Measurements from ENCODE around the gene RPS6KA5.

The RPS6KA5 gene

DNA sequence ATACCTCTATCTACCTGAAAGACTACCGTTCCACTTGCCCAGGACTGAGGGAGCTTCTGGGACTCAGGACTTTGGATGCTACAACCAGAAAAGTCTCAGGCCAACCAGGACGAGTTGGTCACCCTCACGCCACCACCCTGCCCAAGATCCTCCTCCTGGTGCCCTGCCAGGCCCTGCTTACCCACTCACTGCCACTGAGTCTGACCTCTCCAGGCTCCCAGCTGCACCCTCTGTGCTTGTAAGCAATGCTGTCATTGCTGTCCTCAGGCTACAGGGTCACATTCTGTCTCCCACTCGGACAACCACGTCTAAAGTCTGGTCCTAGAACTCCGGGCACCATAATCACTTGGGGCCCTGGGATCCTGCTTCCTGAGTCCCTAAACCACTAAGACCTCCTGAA lies 253.4 kb downstream of the RPS6KA5 start:
- DNase-seq (ENCODE audit: low spot score): no peak

DNA sequence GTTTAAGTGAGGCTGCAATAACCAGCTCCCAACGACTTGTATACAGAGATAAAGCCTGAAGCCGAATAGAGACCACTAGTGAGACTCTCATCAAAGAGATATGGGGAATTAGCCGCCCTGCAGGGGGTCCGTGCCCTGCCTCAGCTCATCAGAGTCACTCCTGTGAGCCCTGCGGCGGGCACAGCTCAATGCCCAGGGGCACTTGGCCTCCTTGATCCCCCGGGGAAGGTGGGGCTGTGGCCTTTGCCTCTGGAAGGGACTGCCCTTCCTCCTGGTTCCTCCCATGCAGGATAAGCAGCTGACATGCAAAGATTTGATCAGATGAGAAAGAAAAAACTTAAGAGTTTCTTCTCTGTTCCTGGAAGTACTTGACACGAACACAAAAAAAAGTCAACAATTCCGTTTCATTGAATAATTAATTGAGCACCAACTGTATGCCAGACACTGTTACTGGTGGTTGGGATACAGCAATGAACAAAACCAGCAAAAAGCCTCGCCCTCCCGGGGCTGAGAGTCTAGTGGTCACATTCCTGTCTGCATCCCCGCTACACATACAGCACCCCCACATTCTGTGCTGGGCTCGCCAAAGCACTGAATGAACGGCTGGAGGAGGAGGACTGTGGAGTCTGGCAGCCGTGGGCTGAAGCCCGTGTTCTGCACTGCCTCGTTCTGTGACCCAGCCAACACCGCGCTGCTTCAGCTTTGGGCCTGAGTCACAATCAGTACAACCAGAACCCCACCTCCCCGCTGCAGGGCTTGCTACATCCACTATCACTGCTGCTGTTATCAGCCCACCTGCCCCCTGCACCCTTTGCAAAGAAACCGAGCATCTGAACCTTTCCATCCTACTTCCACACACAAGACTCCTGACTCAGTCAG lies 254.5 kb downstream of the RPS6KA5 start:
- peak; percentile 18 for DNase-seq (ENCODE audit: low spot score)

DNA sequence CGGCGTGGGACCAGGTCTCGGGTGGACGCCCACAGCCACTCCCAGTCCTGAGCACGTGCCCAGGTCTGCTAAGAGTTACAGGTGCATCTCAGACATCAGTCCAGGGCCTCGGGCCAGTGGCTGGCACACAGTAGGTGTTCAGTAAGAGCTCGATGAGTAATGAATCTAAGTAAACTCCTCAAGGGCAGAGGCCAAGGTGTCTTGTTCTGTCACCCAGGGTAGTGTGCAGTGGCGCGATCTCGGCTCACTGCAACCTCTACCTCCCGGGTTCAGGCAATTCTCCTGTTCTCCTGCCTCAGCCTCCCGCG lies 255.4 kb downstream of the RPS6KA5 start:
- DNase-seq (ENCODE audit: low spot score): no peak

DNA sequence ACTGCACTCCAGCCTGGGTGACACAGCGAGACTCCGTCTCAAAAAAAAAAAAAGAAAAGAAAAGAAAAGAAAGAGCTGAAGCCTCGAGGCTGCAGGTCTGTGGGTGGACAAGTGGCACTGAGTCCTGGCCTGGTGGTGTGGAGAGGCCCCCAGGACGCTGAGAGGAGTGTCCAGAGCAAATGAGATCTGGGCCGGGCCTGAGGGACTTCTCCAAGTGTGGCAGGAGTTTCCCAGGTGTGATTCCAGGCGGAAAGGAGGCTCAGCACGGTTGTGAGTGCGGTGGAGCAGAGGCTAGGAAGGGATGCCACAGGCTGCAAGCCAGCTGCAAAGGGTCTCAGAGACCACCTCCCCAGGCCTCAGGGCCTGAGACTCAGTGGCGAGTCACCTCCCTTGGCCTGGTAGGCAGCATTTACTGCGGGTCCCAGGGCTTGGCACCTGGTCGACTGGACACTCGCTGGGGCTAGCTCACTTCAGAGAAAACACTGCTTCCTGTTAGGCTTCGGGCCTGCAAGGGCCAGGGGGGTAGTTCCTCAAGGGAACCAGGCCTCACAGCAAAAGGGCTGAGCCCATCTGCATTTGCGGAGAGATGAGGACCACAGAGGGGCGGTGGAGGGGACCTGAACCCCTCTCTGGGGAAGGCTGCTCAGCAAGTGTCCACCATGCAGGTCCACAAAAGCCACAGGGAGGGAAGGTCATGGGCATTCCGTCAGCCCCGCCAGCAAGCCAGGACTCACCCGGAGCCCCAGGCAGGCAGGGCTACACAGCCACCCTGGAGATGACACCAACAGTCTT lies 256.0 kb downstream of the RPS6KA5 start:
- no peak for DNase-seq (ENCODE audit: low spot score)

DNA sequence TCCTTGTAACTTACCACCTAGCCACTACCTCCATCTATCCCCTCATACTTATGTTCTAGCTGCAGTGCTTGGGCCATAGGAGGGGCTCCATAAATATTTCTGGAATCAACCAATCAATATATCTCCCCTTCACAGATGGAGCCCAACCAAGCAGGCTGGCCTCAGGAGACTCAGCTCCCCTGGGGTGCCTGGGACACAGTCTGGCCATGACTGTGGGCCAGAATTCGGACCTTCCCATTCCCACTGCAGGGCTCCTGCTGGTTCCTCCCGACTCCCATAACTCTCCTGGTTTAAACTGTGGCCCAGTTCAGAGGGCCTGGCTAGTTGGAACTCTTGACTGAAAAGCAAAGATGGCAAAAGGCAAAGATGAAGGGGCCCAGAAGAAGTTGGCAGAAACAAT lies 257.2 kb downstream of the RPS6KA5 start:
- no peak for DNase-seq (ENCODE audit: low spot score)

DNA sequence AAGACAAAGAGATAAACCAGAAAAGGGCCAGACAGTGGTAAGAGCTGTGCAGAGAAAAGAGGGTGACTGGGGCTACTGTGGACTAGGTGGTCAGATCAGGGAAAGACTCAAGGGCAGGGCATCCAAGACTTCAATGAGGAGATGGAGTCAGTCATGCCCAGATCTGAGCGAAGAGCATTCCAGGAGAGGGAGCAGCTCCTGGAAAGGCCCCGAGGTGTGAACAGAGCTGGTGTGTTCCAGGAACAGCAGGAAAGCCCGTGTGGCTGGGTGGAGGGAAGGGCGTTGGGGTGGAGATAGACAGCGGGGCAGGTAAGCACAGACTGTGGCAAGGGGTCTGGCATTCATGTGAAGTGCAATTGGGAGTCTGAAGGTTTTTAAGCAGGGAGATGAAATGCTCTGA lies 261.0 kb downstream of the RPS6KA5 start:
- no peak for DNase-seq (ENCODE audit: low spot score)

DNA sequence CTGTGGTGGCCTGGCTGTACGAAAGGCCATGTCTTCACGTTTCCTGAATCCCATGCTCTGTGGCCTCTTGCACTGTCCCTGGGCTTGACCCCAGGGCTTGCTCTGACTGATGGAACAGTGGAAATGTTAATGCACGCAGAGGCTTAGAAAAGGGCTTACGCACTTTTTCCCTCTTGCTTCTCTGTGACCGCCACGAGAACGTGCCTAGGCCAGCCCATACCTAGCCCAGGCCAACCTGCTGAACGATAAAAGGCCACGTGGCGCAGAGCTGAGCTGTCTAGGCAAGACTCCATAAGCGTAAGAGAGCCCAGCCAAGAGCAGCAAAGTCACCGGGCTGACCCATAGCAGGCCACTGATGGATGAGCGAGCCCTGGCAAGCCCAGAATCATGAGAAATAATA lies 262.5 kb downstream of the RPS6KA5 start:
- DNase-seq (ENCODE audit: low spot score): no peak
